Measurements from ENCODE around the gene SERPINB8.

DNA sequence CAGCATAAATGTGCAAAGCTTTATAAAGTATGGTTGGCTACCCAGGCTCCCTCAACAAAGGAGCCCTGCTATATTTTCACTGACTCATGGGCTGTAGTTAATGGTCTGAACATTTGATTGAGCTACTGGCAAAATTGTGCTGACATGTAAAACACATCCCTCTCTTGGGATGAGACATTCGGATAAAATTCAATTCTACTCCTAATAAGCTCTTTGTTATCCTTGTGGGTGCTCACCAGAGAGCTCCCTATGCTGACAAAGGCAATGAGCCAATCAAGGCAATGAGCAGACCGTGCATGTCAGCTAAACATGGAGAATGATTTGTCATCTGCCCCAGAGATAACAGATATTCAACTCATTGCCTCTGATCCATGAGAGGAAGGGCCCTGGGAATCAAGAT lies 27.7 kb downstream of the SERPINB8 start:
- TF ChIP-seq GTF3C2 (IDR thresholded peaks at IDR 0.05; ENCODE audit: borderline replicate concordance, extremely low read depth, insufficient read length) (no peak), MAX (CRISPR knock-in tag; IDR thresholded peaks at IDR 0.05) (no peak), POLR2AphosphoS5 (IDR thresholded peaks at IDR 0.05; ENCODE audit: control insufficient read depth, insufficient read depth, low read depth, low read length) (no peak), ZBTB33 (CRISPR knock-in tag; IDR thresholded peaks at IDR 0.05) (no peak), PREB (CRISPR knock-in tag; IDR thresholded peaks at IDR 0.05) (no peak), BCLAF1 (IDR thresholded peaks at IDR 0.05; ENCODE audit: borderline replicate concordance in 1 of 2, control insufficient read depth in 1 of 2, low read depth in 2 of 2, low read length in 1 of 2) (no peak), ZNF311 (CRISPR knock-in tag; IDR thresholded peaks at IDR 0.05) (no peak), RAD21 (CRISPR knock-in tag; conservative IDR thresholded peaks at IDR 0.05 in 1 of 2, IDR thresholded peaks at IDR 0.05 in 1 of 2) (no peak), JUN (IDR thresholded peaks at IDR 0.05; ENCODE audit: borderline replicate concordance, low read depth, low read length) (no peak), JUN (CRISPR knock-in tag; IDR thresholded peaks at IDR 0.05; ENCODE audit: borderline replicate concordance) (no peak), EGR1 (conservative IDR thresholded peaks at IDR 0.05) (no peak)
- TF ChIP-seq, protein P1, sequence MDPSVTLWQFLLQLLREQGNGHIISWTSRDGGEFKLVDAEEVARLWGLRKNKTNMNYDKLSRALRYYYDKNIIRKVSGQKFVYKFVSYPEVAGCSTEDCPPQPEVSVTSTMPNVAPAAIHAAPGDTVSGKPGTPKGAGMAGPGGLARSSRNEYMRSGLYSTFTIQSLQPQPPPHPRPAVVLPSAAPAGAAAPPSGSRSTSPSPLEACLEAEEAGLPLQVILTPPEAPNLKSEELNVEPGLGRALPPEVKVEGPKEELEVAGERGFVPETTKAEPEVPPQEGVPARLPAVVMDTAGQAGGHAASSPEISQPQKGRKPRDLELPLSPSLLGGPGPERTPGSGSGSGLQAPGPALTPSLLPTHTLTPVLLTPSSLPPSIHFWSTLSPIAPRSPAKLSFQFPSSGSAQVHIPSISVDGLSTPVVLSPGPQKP (CRISPR knock-in tag; IDR thresholded peaks at IDR 0.05), result no peak
- TF ChIP-seq, protein P2, sequence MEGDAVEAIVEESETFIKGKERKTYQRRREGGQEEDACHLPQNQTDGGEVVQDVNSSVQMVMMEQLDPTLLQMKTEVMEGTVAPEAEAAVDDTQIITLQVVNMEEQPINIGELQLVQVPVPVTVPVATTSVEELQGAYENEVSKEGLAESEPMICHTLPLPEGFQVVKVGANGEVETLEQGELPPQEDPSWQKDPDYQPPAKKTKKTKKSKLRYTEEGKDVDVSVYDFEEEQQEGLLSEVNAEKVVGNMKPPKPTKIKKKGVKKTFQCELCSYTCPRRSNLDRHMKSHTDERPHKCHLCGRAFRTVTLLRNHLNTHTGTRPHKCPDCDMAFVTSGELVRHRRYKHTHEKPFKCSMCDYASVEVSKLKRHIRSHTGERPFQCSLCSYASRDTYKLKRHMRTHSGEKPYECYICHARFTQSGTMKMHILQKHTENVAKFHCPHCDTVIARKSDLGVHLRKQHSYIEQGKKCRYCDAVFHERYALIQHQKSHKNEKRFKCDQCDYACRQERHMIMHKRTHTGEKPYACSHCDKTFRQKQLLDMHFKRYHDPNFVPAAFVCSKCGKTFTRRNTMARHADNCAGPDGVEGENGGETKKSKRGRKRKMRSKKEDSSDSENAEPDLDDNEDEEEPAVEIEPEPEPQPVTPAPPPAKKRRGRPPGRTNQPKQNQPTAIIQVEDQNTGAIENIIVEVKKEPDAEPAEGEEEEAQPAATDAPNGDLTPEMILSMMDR (IDR thresholded peaks at IDR 0.05 in 2 of 3, conservative IDR thresholded peaks at IDR 0.05 in 1 of 3; ENCODE audit: insufficient read depth in 2 of 3, low read depth in 1 of 3, low read length in 3 of 3), result no peak
